NT2/D1 (cell line): ENCODE results near the gene KCNJ12.

Source experiments
- SUZ12 ChIP-seq: IDR thresholded peaks from 2 replicates; pipeline ENCODE4 v1.6.1; 2011; ENCODE audit not compliant: insufficient read length, insufficient read depth; ENCODE audit errors: extremely low read depth
- ZNF274 ChIP-seq: IDR thresholded peaks from 2 replicates; pipeline ENCODE4 v1.6.1; 2011; ENCODE audit warnings: mild to moderate bottlenecking, low read depth, low read length

- TF ChIP-seq ZNF274 (no peak), SUZ12 (no peak)
Measured at GRCh38 chr17:21390294-21390693, 14.1 kb downstream of the KCNJ12 start.
